Measurements from ENCODE around the gene ZNF670. TPM values are rescaled to one million over a fixed set of nuclear protein-coding genes. Genes with fewer than 3 reads are reported as not detected.

ZNF670 gene
- total RNA-seq, 3 donors from 2014 or later, result 2.1 to 8.0 (median 4.9) TPM

DNA sequence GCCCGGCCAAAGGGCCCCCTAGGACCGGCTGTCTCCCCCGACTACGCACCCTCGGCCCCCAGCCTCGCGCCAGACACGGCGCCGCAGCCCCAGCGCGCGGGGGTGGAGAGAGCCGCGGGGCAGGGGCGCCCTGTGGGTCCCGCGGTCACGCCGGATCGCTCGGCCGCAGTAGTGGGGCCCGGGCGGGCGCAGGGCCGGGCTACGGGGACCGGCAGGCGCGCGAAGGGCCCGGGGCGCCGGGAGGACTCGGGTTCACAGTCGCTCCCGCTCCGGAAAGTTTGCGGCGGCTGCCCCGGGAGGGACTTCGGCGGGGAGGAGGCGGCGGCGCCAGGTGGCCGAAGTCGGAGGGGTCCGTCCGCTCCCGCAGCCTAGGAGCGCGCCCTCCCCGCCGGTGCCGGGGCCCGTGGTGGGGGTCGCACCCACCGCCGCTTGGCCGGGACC lies 32.7 kb upstream of the ZNF670 start:
- intact Hi-C loops (cut with DNase I; ENCODE audit: low total_unique reads), result no loop called here
- no peaks in the 10 kb centered on the region for H3K4me1 ChIP-seq
- H3K4me3 ChIP-seq, result peak overlapping the region; percentile 76 to 98 (median 87)
- H3K36me3 ChIP-seq, result no peaks in the 10 kb centered on the region
- no peak for TF ChIP-seq POLR2AphosphoS5 (IDR thresholded peaks at IDR 0.05)
- TF ChIP-seq, protein P1, sequence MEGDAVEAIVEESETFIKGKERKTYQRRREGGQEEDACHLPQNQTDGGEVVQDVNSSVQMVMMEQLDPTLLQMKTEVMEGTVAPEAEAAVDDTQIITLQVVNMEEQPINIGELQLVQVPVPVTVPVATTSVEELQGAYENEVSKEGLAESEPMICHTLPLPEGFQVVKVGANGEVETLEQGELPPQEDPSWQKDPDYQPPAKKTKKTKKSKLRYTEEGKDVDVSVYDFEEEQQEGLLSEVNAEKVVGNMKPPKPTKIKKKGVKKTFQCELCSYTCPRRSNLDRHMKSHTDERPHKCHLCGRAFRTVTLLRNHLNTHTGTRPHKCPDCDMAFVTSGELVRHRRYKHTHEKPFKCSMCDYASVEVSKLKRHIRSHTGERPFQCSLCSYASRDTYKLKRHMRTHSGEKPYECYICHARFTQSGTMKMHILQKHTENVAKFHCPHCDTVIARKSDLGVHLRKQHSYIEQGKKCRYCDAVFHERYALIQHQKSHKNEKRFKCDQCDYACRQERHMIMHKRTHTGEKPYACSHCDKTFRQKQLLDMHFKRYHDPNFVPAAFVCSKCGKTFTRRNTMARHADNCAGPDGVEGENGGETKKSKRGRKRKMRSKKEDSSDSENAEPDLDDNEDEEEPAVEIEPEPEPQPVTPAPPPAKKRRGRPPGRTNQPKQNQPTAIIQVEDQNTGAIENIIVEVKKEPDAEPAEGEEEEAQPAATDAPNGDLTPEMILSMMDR (IDR thresholded peaks at IDR 0.05), result no peak
- peak overlapping the region; percentile 78 to 93 for H3K27ac ChIP-seq
- no peaks in the 10 kb centered on the region for H3K27me3 ChIP-seq
- no peak for DNase-seq (ENCODE audit: low spot score in 2 of 2)
- no peaks in the 10 kb centered on the region for H3K9me3 ChIP-seq

DNA sequence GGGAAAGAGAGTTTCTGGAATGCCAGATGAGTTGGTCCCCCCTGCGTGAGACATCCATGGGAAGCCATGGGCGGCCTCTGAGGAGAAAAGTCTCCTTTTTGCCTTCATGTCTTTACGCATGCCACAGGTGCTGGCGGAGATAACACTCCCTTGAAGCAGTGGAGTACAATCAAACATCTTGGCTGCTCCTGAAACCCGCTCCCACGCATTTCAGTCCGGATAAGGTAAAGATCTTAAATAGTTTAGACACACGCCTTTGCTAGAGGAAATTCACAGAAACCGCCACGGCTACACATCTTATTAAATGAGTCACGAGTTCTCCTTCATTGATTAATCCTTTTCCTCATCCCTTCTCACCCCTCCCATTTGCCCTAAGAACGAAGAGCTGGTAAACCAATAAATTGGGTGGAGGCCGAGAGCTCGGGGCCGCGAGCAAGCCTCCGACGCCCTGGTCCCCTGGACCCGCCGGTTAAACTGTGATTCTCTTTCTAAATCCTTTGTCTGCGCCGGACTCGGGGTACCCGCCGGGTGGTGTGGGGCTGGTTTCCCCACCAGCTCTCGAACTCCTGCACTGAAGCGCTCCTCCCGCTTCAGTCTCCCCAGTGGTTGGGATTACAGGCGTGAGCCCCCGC lies 32.1 kb upstream of the ZNF670 start:
- no peaks in the 10 kb centered on the region for H3K36me3 ChIP-seq
- no peak for TF ChIP-seq POLR2A (IDR thresholded peaks at IDR 0.05)
- no peak for TF ChIP-seq POLR2AphosphoS5 (IDR thresholded peaks at IDR 0.05)
- TF ChIP-seq, protein P1 (IDR thresholded peaks at IDR 0.05), result no peak
- intact Hi-C loops (cut with DNase I; ENCODE audit: low total_unique reads), result no loop called here
- peak overlapping the region; percentile 78 to 93 for H3K27ac ChIP-seq
- no peaks in the 10 kb centered on the region for H3K4me1 ChIP-seq
- H3K27me3 ChIP-seq, result no peaks in the 10 kb centered on the region
- H3K9me3 ChIP-seq, result no peaks in the 10 kb centered on the region
- DNase-seq (ENCODE audit: low spot score in 2 of 2), result no peak
- H3K4me3 ChIP-seq, result peak overlapping the region; percentile 76 to 98 (median 87)

DNA sequence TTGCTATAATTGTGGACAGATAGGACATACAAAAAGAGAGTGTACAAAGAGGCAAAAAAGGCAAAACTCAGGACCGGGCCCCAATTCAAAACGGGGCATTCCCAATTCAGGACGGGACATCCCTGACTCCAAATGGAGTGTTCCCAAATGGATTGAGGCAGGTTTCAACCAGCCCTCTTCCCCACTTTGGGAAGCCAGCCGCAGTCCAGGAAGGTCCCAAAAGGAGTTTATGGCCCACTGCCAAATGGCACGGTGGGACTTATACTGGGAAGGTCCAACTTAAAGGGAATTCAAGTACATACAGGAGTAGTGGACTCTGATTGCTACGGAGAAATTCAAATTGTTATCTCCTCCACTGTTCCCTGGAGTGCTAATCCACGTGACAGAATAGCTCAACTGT lies 29.1 kb upstream of the ZNF670 start:
- H3K4me3 ChIP-seq, result no peak overlapping the region
- intact Hi-C loops (cut with DNase I; ENCODE audit: low total_unique reads), result no loop called here
- no peak overlapping the region for H3K27ac ChIP-seq
- no peaks in the 10 kb centered on the region for H3K27me3 ChIP-seq
- H3K9me3 ChIP-seq, result no peaks in the 10 kb centered on the region
- DNase-seq (ENCODE audit: low spot score in 2 of 2), result no peak
- TF ChIP-seq POLR2AphosphoS5 (IDR thresholded peaks at IDR 0.05), result no peak
- TF ChIP-seq POLR2A (IDR thresholded peaks at IDR 0.05), result no peak
- TF ChIP-seq, protein P1 (IDR thresholded peaks at IDR 0.05), result no peak
- no peaks in the 10 kb centered on the region for H3K36me3 ChIP-seq
- peaks cover 0 to 5% of the 10 kb centered on the region in 2 donors for H3K4me1 ChIP-seq

DNA sequence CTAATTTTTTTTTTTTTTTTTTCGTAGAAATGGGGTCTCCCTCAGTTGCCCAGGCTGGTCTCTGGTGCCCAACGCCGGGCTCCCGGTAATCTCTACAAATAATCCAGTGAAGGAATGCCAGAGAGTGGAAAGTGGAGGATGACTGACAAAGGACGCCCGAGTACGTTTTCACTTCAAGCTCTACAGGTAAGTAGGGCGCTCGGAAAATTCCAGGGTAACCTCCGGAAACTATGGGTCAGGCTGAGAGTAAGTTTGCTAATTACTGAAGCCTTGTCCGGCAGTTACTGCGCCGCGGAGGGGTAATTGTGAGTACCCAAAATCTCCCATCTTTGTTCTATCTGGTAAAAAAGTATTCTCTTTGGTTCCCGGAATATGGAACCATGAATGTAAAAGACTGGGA lies 27.4 kb upstream of the ZNF670 start:
- no peak for DNase-seq (ENCODE audit: low spot score in 2 of 2)
- no peaks in the 10 kb centered on the region for H3K27me3 ChIP-seq
- H3K36me3 ChIP-seq, result peaks cover 2% of the 10 kb centered on the region
- no peak for TF ChIP-seq POLR2AphosphoS5 (IDR thresholded peaks at IDR 0.05)
- intact Hi-C loops (cut with DNase I; ENCODE audit: low total_unique reads), result no loop called here
- H3K4me3 ChIP-seq, result no peak overlapping the region
- peaks cover 0 to 5% of the 10 kb centered on the region in 2 donors for H3K4me1 ChIP-seq
- peaks cover 0 to 9% of the 10 kb centered on the region in 2 donors for H3K9me3 ChIP-seq
- no peak overlapping the region for H3K27ac ChIP-seq

GRCh38 chr1:247104965-247105364 lies 26.4 kb upstream of the ZNF670 start:
- H3K9me3 ChIP-seq, result peaks cover 0 to 15% of the 10 kb centered on the region in 2 donors
- DNase-seq (ENCODE audit: low spot score in 2 of 2), result no peak
- peak overlapping the region in 1 of 2 donors; percentile 89 for H3K27ac ChIP-seq
- intact Hi-C loops (cut with DNase I; ENCODE audit: low total_unique reads), result no loop called here
- H3K27me3 ChIP-seq, result no peaks in the 10 kb centered on the region
- TF ChIP-seq POLR2AphosphoS5 (IDR thresholded peaks at IDR 0.05) (no peak), POLR2A (IDR thresholded peaks at IDR 0.05) (no peak)
- TF ChIP-seq, protein P1 (IDR thresholded peaks at IDR 0.05), result no peak
- peaks cover 7% of the 10 kb centered on the region for H3K36me3 ChIP-seq
- H3K4me3 ChIP-seq, result peak overlapping the region; percentile 87 to 94 (median 87)
- H3K4me1 ChIP-seq, result peaks cover 0 to 5% of the 10 kb centered on the region in 2 donors

All from breast epithelium (tissue), 4 donors.